Ascending aorta (tissue), 2 donors: ENCODE measurements around the gene NLGN1. TPM values are rescaled to one million over a fixed set of nuclear protein-coding genes. Genes with fewer than 3 reads are reported as not detected.

Source experiments
- DNase-seq, 2 donors: peaks; one replicate each; pipeline ENCODE4 v3.0.0-alpha.2; 2019; ENCODE audit warnings: low spot score in 2 of 2
- H3K27ac ChIP-seq, 2 donors: fragments of 200-600 bp; sonication (generic); one replicate each; pipeline ENCODE4 v1.5.1; 2016 to 2017; ENCODE audit warnings: mild to moderate bottlenecking in 1 of 2
- H3K27me3 ChIP-seq: fragments of 200-600 bp; sonication (generic); one replicate; pipeline ENCODE4 v1.5.1; 2017
- H3K36me3 ChIP-seq, 2 donors: fragments of 200-600 bp; sonication (generic); one replicate each; pipeline ENCODE4 v1.5.1; 2016
- H3K4me1 ChIP-seq, 2 donors: fragments of 200-600 bp; sonication (generic); one replicate each; pipeline ENCODE4 v1.5.1; 2016 to 2017; ENCODE audit warnings: mild to moderate bottlenecking in 1 of 2
- H3K4me3 ChIP-seq, 2 donors: fragments of 200-600 bp; sonication (generic); one replicate each; pipeline ENCODE4 v1.5.1; 2016 to 2017; ENCODE audit warnings: mild to moderate bottlenecking in 1 of 2
- H3K9me3 ChIP-seq, 2 donors: fragments of 200-600 bp; sonication (generic); one replicate each; pipeline ENCODE4 v1.5.1; 2016
- CTCF ChIP-seq, 3 experiments: fragments of 200-600 bp in 2 of 3; fragments of 450-650 bp in 1 of 3; sonication (generic) in 2 of 3; IDR thresholded peaks; one replicate each; pipeline ENCODE4 v1.5.1; 2016 to 2019; ENCODE audit warnings: antibody characterized with exemption in 3 of 3, mild to moderate bottlenecking in 1 of 3, moderate library complexity in 1 of 3
- intact Hi-C: fragments of 100-400 bp; cut with DNase I; formaldehyde crosslinking; loops from one replicate; pipeline ENCODE4 v1.15.1; 2023
- total RNA-seq: library from RNA; depleted of rRNA; stranded (reverse); fragments of >200 nt; gene quantifications from one replicate; pipeline ENCODE4 v1.1.0, GENCODE V29; 2016

Gene NLGN1
- total RNA-seq, 1 donor from 2014 or later: 5.2 TPM

GRCh38 chr3:173568623-173569022, 171.1 kb downstream of the NLGN1 start:
- intact Hi-C loops: no loop called here
- no peak for DNase-seq
- H3K27ac ChIP-seq: no peak overlapping the region
- H3K4me1 ChIP-seq: no peaks in the 10 kb centered on the region
- no peak overlapping the region for H3K4me3 ChIP-seq
- no peaks in the 10 kb centered on the region for H3K9me3 ChIP-seq
- TF ChIP-seq CTCF (IDR thresholded peaks at IDR 0.05): no peak
- H3K36me3 ChIP-seq: no peaks in the 10 kb centered on the region
- H3K27me3 ChIP-seq: no peaks in the 10 kb centered on the region

- intact Hi-C loops: no loop called here
- no peak for TF ChIP-seq CTCF (IDR thresholded peaks at IDR 0.05)
These were observed 186.0 kb downstream of the NLGN1 start for GRCh38 chr3:173583496-173583895.

GRCh38 chr3:173584093-173584837, 186.7 kb downstream of the NLGN1 start:
- peak overlapping the region in 1 of 2 donors; percentile 70 for H3K27ac ChIP-seq
- H3K9me3 ChIP-seq: no peaks in the 10 kb centered on the region
- intact Hi-C loops: no loop called here
- H3K36me3 ChIP-seq: no peaks in the 10 kb centered on the region
- DNase-seq: no peak
- no peaks in the 10 kb centered on the region for H3K27me3 ChIP-seq
- peak; percentile 11 to 74 (median 65) for TF ChIP-seq CTCF (IDR thresholded peaks at IDR 0.05)
- H3K4me1 ChIP-seq: no peaks in the 10 kb centered on the region
- peak overlapping the region; percentile 52 to 66 for H3K4me3 ChIP-seq

More at GRCh38 chr3:173583496-173583895, 186.0 kb downstream of the NLGN1 start:
- Histone ChIP-seq H3K36me3 (no peaks in the 10 kb centered on the region), H3K4me3 (no peak overlapping the region), H3K4me1 (no peaks in the 10 kb centered on the region), H3K27me3 (no peaks in the 10 kb centered on the region), H3K9me3 (no peaks in the 10 kb centered on the region), H3K27ac (no peak overlapping the region)
- no peak for DNase-seq

- no peaks in the 10 kb centered on the region for H3K9me3 ChIP-seq
- peak overlapping the region; percentile 32 to 70 for H3K27ac ChIP-seq
- H3K36me3 ChIP-seq: no peaks in the 10 kb centered on the region
- intact Hi-C loops: no loop called here
- peak in 1 of 3 experiments; percentile 4 for TF ChIP-seq CTCF (IDR thresholded peaks at IDR 0.05)
- peak in 1 of 2 donors; percentile 66 for DNase-seq
- H3K4me1 ChIP-seq: no peaks in the 10 kb centered on the region
- peak overlapping the region; percentile 52 to 66 for H3K4me3 ChIP-seq
- no peaks in the 10 kb centered on the region for H3K27me3 ChIP-seq
These were observed 187.6 kb downstream of the NLGN1 start for GRCh38 chr3:173584838-173585831.

GRCh38 chr3:173586166-173586565, 188.6 kb downstream of the NLGN1 start:
- no peak for DNase-seq
- intact Hi-C loops: no loop called here
- H3K27ac ChIP-seq: peak overlapping the region in 1 of 2 donors; percentile 70
- TF ChIP-seq CTCF (IDR thresholded peaks at IDR 0.05): no peak
- H3K4me3 ChIP-seq: peak overlapping the region; percentile 52 to 66
- no peaks in the 10 kb centered on the region for H3K4me1 ChIP-seq
- no peaks in the 10 kb centered on the region for H3K9me3 ChIP-seq
- H3K36me3 ChIP-seq: no peaks in the 10 kb centered on the region
- H3K27me3 ChIP-seq: no peaks in the 10 kb centered on the region
